Mesenchymal stem cell (in vitro differentiated cells and primary cell): ENCODE results near the gene GRAMD4.

Source experiments
- DNase-seq: peaks from one replicate; pipeline ENCODE4 v3.0.0-alpha.2; 2013
- H2AFZ ChIP-seq: one replicate; pipeline ENCODE4 v1.6.1; 2013; ENCODE audit warnings: low read depth, mild to moderate bottlenecking, control low read depth, inconsistent platforms, low read length, moderate library complexity
- H2AK5ac ChIP-seq: 2 replicates; pipeline ENCODE4 v1.6.1; 2013; ENCODE audit warnings: low read length, moderate library complexity, mild to moderate bottlenecking, inconsistent platforms; ENCODE audit not compliant: severe bottlenecking
- H2BK120ac ChIP-seq: one replicate; pipeline ENCODE4 v1.6.1; 2013; ENCODE audit warnings: low read depth, mild to moderate bottlenecking, inconsistent platforms, low read length, moderate library complexity
- H2BK12ac ChIP-seq, 2 experiments: one replicate each; pipeline ENCODE4 v1.6.1; 2013; ENCODE audit warnings: inconsistent platforms in 2 of 2, low read length in 2 of 2, mild to moderate bottlenecking in 2 of 2, moderate library complexity in 2 of 2, control low read depth in 1 of 2
- H2BK15ac ChIP-seq: one replicate; pipeline ENCODE4 v1.6.1; 2013; ENCODE audit warnings: mild to moderate bottlenecking, low read depth, inconsistent platforms; ENCODE audit not compliant: poor library complexity, severe bottlenecking
- H2BK5ac ChIP-seq: 2 replicates; pipeline ENCODE4 v1.6.1; 2013; ENCODE audit warnings: low read depth, mild to moderate bottlenecking, low read length, control low read depth, inconsistent platforms; ENCODE audit not compliant: poor library complexity, severe bottlenecking
- H3K14ac ChIP-seq, 2 experiments: one replicate each; pipeline ENCODE4 v1.6.1; 2013; ENCODE audit warnings: inconsistent platforms in 2 of 2, low read length in 2 of 2, control low read depth in 1 of 2, mild to moderate bottlenecking in 1 of 2, moderate library complexity in 1 of 2
- H3K18ac ChIP-seq, 2 experiments: one replicate each; pipeline ENCODE4 v1.6.1; 2013; ENCODE audit warnings: inconsistent platforms in 2 of 2, low read length in 2 of 2, control low read depth in 1 of 2, low read depth in 1 of 2, mild to moderate bottlenecking in 1 of 2
- H3K23ac ChIP-seq, 2 experiments: one replicate each; pipeline ENCODE4 v1.6.1; 2013; ENCODE audit warnings: inconsistent platforms in 2 of 2, low read length in 2 of 2, mild to moderate bottlenecking in 2 of 2, moderate library complexity in 2 of 2, control low read depth in 1 of 2
- H3K27ac ChIP-seq: 2 replicates; pipeline ENCODE4 v1.5.1; 2013; ENCODE audit warnings: mild to moderate bottlenecking, moderate library complexity, low read length, control low read depth, inconsistent platforms; ENCODE audit not compliant: poor library complexity, severe bottlenecking
- H3K27me3 ChIP-seq, 2 experiments: 2 replicates each; pipeline versions ENCODE4 v1.6.1 to v1.7.0; 2013; ENCODE audit warnings: low read length in 2 of 2, mild to moderate bottlenecking in 2 of 2, moderate library complexity in 2 of 2, control low read depth in 1 of 2, inconsistent platforms in 1 of 2; ENCODE audit not compliant: control insufficient read depth in 1 of 2, insufficient read depth in 1 of 2
- H3K36me3 ChIP-seq, 2 experiments: 2 replicates each; pipeline versions ENCODE4 v1.6.1 to v1.7.0; 2013; ENCODE audit warnings: low read length in 2 of 2, control low read depth in 1 of 2, inconsistent platforms in 1 of 2, low read depth in 1 of 2, mild to moderate bottlenecking in 1 of 2; ENCODE audit not compliant: insufficient read depth in 2 of 2, control insufficient read depth in 1 of 2
- H3K4ac ChIP-seq, 2 experiments: one replicate each; pipeline ENCODE4 v1.6.1; 2013; ENCODE audit warnings: inconsistent platforms in 2 of 2, low read length in 2 of 2, mild to moderate bottlenecking in 2 of 2, moderate library complexity in 2 of 2, control low read depth in 1 of 2, low read depth in 1 of 2
- H3K4me1 ChIP-seq: 2 replicates; pipeline ENCODE4 v1.6.1; 2013; ENCODE audit warnings: low read depth, low read length, control low read depth; ENCODE audit not compliant: control insufficient read depth, insufficient read depth
- H3K4me2 ChIP-seq: 2 replicates; pipeline ENCODE4 v1.6.1; 2013; ENCODE audit warnings: low read length, mild to moderate bottlenecking, inconsistent platforms; ENCODE audit not compliant: poor library complexity, severe bottlenecking
- H3K4me3 ChIP-seq, 2 experiments: 2 replicates each; pipeline versions ENCODE4 v1.5.1 to v1.7.0; 2013; ENCODE audit warnings: low read length in 2 of 2, mild to moderate bottlenecking in 2 of 2, control low read depth in 1 of 2, low read depth in 1 of 2; ENCODE audit not compliant: insufficient read depth in 1 of 2
- H3K79me1 ChIP-seq: replicated peaks from 2 replicates; pipeline ENCODE4 v1.6.1; 2013; ENCODE audit warnings: mild to moderate bottlenecking, control low read depth, low read length, inconsistent platforms; ENCODE audit not compliant: poor library complexity, severe bottlenecking
- H3K9ac ChIP-seq: 2 replicates; pipeline ENCODE4 v1.7.0; 2013; ENCODE audit warnings: mild to moderate bottlenecking, low read length, moderate library complexity
- H3K9me3 ChIP-seq: 2 replicates; pipeline ENCODE4 v1.7.0; 2013; ENCODE audit warnings: mild to moderate bottlenecking, low read length; ENCODE audit not compliant: control insufficient read depth
- H4K8ac ChIP-seq: one replicate; pipeline ENCODE4 v1.6.1; 2013; ENCODE audit warnings: inconsistent platforms, mild to moderate bottlenecking, low read length, moderate library complexity
- H4K91ac ChIP-seq: one replicate; pipeline ENCODE4 v1.6.1; 2013; ENCODE audit warnings: mild to moderate bottlenecking, low read length, inconsistent platforms
- WGBS: methylation state at CpG from one replicate; pipeline ENCODE4 v1.1.7; 2013; ENCODE audit warnings: mixed read lengths; 5-methylcytosine and 5-hydroxymethylcytosine counted together

GRAMD4 gene

GRCh38 chr22:46589871-46590271, 30.3 kb upstream of the GRAMD4 start:
- no peak overlapping the region for H2BK5ac ChIP-seq
- DNase-seq = no peak
- 90% methylated on average over 11 of the region's 11 CpGs for WGBS
- no peak overlapping the region for H3K4me3 ChIP-seq
- peaks cover 46% of the 10 kb centered on the region for H3K79me1 ChIP-seq
- H3K4ac ChIP-seq = no peak overlapping the region
- H3K27me3 ChIP-seq = peaks cover 0 to 2% of the 10 kb centered on the region in 2 experiments
- H3K18ac ChIP-seq = no peak overlapping the region
- H2BK120ac ChIP-seq = no peak overlapping the region
- no peak overlapping the region for H3K9ac ChIP-seq
- H3K36me3 ChIP-seq = no peaks in the 10 kb centered on the region
- H3K4me1 ChIP-seq = peaks cover 55% of the 10 kb centered on the region
- H3K27ac ChIP-seq = no peak overlapping the region
- no peak overlapping the region for H2BK12ac ChIP-seq
- H3K9me3 ChIP-seq = no peaks in the 10 kb centered on the region
- no peak overlapping the region for H4K8ac ChIP-seq
- no peak overlapping the region for H4K91ac ChIP-seq
- H3K4me2 ChIP-seq = no peak overlapping the region
- no peak overlapping the region for H2AFZ ChIP-seq
- H3K23ac ChIP-seq = no peak overlapping the region
- no peak overlapping the region for H2AK5ac ChIP-seq
- no peak overlapping the region for H2BK15ac ChIP-seq
- H3K14ac ChIP-seq = no peak overlapping the region

GRCh38 chr22:46590334-46590733, 29.9 kb upstream of the GRAMD4 start:
- H2BK15ac ChIP-seq = no peak overlapping the region
- 79% methylated on average over 11 of the region's 11 CpGs for WGBS

GRCh38 chr22:46591930-46592329, 28.3 kb upstream of the GRAMD4 start:
- H3K9me3 ChIP-seq = no peaks in the 10 kb centered on the region
- no peak overlapping the region for H3K18ac ChIP-seq
- H2AK5ac ChIP-seq = peak overlapping the region; percentile 78
- no peak overlapping the region for H2AFZ ChIP-seq
- H4K8ac ChIP-seq = no peak overlapping the region
- H3K4me2 ChIP-seq = no peak overlapping the region
- no peak overlapping the region for H3K4ac ChIP-seq
- no peak overlapping the region for H4K91ac ChIP-seq
- peak overlapping the region; percentile 78 for H3K27ac ChIP-seq
- no peaks in the 10 kb centered on the region for H3K36me3 ChIP-seq
- DNase-seq = no peak
- no peak overlapping the region for H3K14ac ChIP-seq
- no peak overlapping the region for H2BK15ac ChIP-seq
- H3K4me1 ChIP-seq = peaks cover 62% of the 10 kb centered on the region
- H2BK12ac ChIP-seq = peak overlapping the region in 1 of 2 experiments; percentile 37
- no peak overlapping the region for H2BK120ac ChIP-seq
- no peak overlapping the region for H2BK5ac ChIP-seq
- peak overlapping the region in 1 of 2 experiments; percentile 67 for H3K4me3 ChIP-seq
- WGBS = 87% methylated on average over 8 of the region's 8 CpGs
- peaks cover 43% of the 10 kb centered on the region for H3K79me1 ChIP-seq
- peak overlapping the region; percentile 66 for H3K9ac ChIP-seq
- peaks cover 0 to 2% of the 10 kb centered on the region in 2 experiments for H3K27me3 ChIP-seq
- H3K23ac ChIP-seq = no peak overlapping the region

More at GRCh38 chr22:46590334-46590733, 29.9 kb upstream of the GRAMD4 start:
- Histone ChIP-seq H3K4me1 (peaks cover 57% of the 10 kb centered on the region), H3K27ac (no peak overlapping the region), H3K9me3 (no peaks in the 10 kb centered on the region), H2AK5ac (peak overlapping the region; percentile 3), H3K4me2 (no peak overlapping the region), H4K91ac (no peak overlapping the region), H3K36me3 (no peaks in the 10 kb centered on the region), H2BK5ac (no peak overlapping the region), H2AFZ (no peak overlapping the region), H3K9ac (no peak overlapping the region), H2BK12ac (no peak overlapping the region), H3K23ac (no peak overlapping the region), H3K4me3 (no peak overlapping the region), H3K14ac (no peak overlapping the region), H3K4ac (no peak overlapping the region), H3K27me3 (peaks cover 0 to 2% of the 10 kb centered on the region in 2 experiments), H3K79me1 (peaks cover 49% of the 10 kb centered on the region), H4K8ac (no peak overlapping the region), H2BK120ac (no peak overlapping the region), H3K18ac (no peak overlapping the region)
- no peak for DNase-seq

GRCh38 chr22:46592390-46592872, 27.8 kb upstream of the GRAMD4 start:
- Histone ChIP-seq H2BK5ac (no peak overlapping the region), H3K4me2 (peak overlapping the region; percentile 27), H2BK120ac (no peak overlapping the region), H2BK12ac (no peak overlapping the region), H3K14ac (no peak overlapping the region), H3K9ac (peak overlapping the region; percentile 66), H2BK15ac (no peak overlapping the region), H3K4ac (no peak overlapping the region), H3K36me3 (no peaks in the 10 kb centered on the region), H3K23ac (no peak overlapping the region), H3K4me1 (peaks cover 57% of the 10 kb centered on the region), H2AFZ (no peak overlapping the region), H3K4me3 (peak overlapping the region in 1 of 2 experiments; percentile 67), H2AK5ac (no peak overlapping the region), H4K8ac (no peak overlapping the region), H3K27me3 (peaks cover 0 to 2% of the 10 kb centered on the region in 2 experiments), H3K27ac (peak overlapping the region; percentile 78), H3K79me1 (peaks cover 40% of the 10 kb centered on the region), H4K91ac (no peak overlapping the region), H3K9me3 (no peaks in the 10 kb centered on the region), H3K18ac (no peak overlapping the region)
- 59% methylated on average over 11 of the region's 13 CpGs for WGBS
- no peak for DNase-seq
